Fibroblast of skin of left quadriceps (primary cell): Measurements from ENCODE around the gene MYADML2.
"Not testable (repeated sequence)": the region's sequence is repeated elsewhere in the genome, so short reads cannot be mapped to it uniquely, and the experiment has no call there.

Source experiments
- DNase-seq, 2 experiments: peaks; one replicate each; pipeline ENCODE4 v3.0.0-alpha.2; 2013; ENCODE audit warnings: low read depth in 2 of 2

The MYADML2 gene

GRCh38 chr17:81926451-81927151, 20.4 kb downstream of the MYADML2 start:
- peak in 1 of 2 experiments; percentile 37 for DNase-seq

- no peak for DNase-seq
Observed at GRCh38 chr17:81925860-81926450, 21.1 kb downstream of the MYADML2 start.

- no peak for DNase-seq
Observed at GRCh38 chr17:81924557-81925532, 22.2 kb downstream of the MYADML2 start.

- no peak for DNase-seq
Observed at GRCh38 chr17:81923302-81924260, 23.5 kb downstream of the MYADML2 start.

GRCh38 chr17:81922566-81923301, 24.3 kb downstream of the MYADML2 start:
- DNase-seq: no peak

GRCh38 chr17:81921996-81922565, 25.0 kb downstream of the MYADML2 start:
- no peak for DNase-seq

GRCh38 chr17:81921537-81921862, 25.5 kb downstream of the MYADML2 start:
- no peak for DNase-seq

GRCh38 chr17:81920612-81921536, 26.2 kb downstream of the MYADML2 start:
- DNase-seq: no peak

- no peak for DNase-seq
Observed at GRCh38 chr17:81918832-81919545, 28.0 kb downstream of the MYADML2 start.

- not testable (repeated sequence) for DNase-seq
Observed at GRCh38 chr17:81918333-81918669, 28.7 kb downstream of the MYADML2 start.

- no peak for DNase-seq
Observed at GRCh38 chr17:81917565-81918332, 29.3 kb downstream of the MYADML2 start, which contains the start of gene SIRT7. TSS of gene SIRT7 (minus strand) at chr17:81918176. CDS start at chr17:81918131, 45 bp downstream.

- no peak for DNase-seq
Observed at GRCh38 chr17:81916234-81917001, 30.6 kb downstream of the MYADML2 start.

GRCh38 chr17:81915331-81915730, 31.7 kb downstream of the MYADML2 start:
- no peak for DNase-seq

GRCh38 chr17:81914103-81914850, 32.8 kb downstream of the MYADML2 start:
- DNase-seq: no peak

- DNase-seq: no peak
Observed at GRCh38 chr17:81913394-81914102, 33.5 kb downstream of the MYADML2 start.
